Activated gamma-delta T cell (primary cell): Measurements from ENCODE around the gene SOCS3.
A peak's percentile ranks its signal among the peaks of the same experiment; 100 is the strongest.

ENCODE experiments used
- DNase-seq: peaks from one replicate; lab custom pipeline; 2025; lab: John Stamatoyannopoulos, UW

SOCS3 gene

DNA sequence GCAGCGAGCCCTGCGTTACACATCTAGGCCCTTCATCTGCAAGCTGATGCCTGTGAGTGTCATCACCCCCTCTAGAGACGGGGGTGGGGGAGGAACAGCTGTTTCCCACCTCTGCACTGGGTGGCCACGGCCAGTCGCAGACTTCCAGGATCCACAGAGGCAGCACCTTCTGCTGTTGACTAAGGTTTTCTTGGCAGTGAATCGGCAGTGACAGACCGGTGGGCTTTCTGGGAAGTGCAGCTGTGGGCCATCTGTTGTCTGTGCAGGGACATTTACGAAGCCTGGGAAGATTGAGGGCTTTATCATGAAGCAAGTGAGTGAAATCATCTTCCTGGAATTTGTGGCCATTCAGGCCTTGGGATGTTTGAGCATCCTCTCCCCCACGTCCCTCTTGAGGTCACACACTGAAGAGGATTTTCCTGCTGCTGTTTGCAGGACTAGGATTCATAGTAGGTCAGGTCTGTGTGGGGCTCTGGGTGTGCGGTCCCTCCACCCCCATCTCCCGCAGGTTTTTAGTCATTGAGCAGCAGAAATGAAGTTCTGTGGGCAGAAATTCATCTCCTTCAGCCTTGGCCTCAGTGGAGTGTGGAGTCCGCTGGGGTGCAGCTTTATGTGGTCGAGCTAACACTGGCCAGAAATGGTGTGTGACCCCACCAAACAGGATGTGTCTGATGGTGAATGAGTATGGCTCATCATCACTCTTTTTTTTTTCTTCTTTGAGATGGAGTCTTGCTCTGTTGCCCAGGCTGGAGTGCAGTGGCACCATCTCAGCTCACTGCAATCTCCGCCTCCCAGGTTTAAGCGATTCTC is 30.6 kb upstream of the SOCS3 start:
- DNase-seq = no peak

DNA sequence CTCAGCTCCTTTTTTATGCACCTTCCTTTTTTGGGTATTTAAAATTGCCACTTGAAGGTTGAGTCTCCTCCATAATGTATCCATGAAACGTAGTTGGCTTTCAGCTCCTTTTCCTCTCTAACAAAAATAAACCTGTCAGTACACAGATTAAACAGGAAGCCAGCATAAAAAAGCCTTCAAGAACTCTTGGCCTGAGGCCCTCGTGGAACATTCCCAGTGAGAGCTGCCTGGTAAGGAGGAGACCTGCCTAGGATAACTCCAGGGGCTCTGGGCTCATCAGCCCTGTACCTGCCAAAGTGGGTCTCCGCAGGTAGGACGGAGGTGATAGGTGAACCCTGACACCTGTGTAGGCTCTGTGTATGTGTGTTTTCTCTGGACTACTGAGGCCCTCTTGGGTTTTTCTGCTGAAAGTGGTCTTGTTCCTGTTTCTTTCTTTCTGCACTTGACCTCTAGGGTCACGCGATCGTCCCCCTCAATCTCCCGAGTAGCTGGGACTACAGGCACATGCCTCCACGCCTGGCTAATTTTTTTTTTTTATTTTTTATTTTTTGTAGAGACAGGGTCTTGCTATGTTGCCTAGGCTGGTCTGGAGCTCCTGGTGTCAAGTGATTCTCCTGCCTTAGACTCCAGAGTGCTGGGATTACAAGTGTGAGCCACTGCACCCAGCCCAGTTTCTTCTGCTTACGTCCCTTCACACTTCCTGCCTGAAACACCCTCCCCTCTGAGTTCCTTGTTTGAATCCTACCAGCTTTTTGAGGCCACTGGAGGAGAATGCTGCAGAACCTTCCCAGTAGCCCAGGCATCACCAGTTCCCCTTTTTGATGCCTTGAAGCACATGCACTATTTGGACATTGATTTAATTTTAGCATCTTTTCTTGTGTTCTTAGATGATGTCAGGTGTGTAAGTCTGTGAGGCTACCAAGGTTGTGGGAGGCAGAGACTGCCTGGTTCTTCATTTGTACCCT is 28.4 kb upstream of the SOCS3 start:
- DNase-seq = no peak

DNA sequence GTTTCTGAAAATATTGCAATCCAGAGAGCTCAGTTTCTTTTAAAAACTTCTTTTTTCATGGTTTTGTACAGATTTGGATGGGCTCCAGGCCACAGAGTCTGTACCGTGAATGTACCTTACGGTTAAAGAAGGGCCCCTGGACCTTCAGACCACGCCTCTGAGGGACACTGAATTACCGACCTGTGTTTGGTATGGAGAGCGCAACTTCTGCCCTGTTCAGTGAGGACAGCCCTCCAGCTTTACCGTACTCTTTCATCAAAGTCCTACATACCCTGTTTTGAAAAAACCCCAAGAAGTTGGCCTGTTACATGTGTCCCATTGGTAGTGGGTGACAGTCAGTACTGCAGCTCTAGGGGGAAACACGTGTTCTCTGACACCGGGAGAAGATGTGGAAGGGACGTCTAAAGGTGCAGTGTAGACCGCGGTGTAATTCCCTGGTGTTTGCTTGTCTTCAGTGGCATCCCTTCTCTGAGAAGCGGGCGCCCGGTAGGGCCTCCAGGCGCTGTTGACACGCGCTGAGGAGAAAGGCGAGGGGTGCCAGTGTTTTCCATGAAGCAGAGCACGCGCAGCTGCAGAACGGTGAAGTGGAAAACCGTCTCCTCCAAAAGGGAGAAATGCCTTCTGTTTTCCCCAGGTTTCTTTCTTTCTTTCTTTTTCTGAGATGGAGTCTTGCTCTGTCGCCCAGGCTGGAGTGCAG is 24.8 kb upstream of the SOCS3 start:
- no peak for DNase-seq

DNA sequence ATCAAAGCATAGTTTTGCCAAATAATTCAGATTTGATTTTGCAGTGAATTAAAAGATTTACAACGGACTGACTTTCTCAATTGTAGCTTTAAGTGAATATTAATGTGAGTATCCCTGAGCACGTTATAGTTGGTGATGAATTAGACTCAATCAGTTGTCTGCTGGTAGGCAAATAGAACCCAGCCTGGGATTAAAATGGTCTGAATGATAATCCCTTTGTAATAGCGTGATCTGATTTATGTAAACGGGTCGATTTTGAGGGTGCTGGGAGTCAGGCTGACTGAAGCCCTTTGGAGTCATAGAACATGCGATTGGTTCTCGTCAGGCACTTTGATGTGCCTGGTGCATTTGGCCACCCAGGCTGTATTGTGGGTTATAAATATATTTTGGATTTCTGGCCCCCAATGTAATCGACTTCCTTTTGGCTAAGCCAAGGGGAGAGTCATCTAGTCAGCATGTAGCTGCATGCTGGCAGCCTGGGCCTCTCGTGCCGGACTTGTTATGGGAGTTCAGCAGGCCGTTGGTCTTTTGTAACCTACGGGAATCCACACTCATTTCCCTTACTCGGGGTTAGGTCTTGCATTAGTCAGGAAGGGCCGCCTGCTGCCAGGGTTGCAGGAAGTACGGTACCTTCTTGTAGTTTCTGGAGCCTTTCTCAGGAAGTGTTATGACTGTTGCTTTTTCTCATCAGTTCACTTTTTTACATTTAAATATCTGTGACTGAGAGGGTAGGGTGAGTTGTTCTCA is 24.0 kb upstream of the SOCS3 start:
- DNase-seq = no peak

DNA sequence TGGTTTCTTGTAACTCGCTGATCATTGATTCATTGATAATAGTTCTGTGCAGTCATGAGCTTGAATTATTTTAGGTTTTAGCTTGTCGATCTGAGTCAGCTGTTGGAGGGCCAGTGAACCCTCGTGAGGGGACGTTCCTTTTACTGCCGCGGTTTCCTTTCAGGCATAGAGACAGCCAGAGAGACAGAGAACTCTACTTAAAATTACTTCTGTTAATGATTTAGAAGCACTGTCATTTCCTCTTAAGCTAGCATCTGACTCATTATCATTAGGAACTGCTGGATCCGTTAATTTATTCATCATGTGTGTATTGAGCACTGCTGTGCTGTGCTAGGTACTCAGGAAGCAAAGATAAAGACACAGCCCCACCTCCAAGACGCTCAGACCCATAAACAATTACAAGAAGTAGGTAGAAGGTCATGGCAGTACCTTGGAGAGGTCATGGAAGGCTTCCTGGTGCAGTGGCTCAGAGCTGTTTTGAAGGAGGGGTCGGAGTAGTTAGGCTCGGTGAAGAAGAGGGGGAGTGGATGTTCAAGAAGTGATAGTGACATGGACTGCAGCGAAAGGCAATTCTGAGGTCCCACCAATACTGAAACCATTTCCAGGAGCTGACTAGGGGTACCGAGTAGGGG is 21.8 kb upstream of the SOCS3 start:
- no peak for DNase-seq

DNA sequence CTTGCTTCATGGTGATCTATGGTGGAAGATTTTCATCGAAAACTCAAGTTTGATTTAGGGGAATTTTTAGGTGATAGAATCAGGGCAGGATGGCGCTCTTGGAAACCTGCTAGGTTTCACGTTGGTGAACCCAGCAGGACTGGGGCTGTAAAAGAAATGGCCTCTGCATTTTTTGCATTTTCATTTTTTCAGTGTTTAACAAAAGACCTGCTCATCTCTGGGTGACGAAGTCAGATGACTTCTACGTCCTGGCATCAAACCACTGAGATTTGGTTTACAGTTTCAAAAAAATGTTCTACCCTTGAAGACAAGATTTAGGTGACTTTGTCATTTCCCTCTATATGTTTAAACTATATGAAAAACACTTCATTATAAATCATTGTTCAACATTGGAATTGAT is 20.5 kb upstream of the SOCS3 start:
- DNase-seq = no peak

DNA sequence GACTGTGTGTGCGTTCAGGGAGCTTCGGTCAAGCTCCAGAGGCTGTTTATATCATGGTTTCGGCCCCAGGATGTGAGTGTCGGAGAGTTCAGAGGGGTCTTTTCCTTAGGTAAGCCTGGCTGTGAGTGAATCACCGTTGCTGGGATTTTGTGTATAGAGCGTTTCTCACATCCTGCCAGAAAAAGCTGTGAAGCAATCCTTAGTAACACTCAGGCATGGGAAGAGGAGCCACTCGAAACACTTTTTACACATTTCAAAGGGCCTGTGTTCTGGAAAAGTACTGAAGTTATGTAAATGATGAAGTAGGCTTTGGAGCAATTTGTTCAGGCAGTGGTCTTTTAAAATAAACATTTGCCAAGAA is 19.2 kb upstream of the SOCS3 start:
- DNase-seq = no peak

DNA sequence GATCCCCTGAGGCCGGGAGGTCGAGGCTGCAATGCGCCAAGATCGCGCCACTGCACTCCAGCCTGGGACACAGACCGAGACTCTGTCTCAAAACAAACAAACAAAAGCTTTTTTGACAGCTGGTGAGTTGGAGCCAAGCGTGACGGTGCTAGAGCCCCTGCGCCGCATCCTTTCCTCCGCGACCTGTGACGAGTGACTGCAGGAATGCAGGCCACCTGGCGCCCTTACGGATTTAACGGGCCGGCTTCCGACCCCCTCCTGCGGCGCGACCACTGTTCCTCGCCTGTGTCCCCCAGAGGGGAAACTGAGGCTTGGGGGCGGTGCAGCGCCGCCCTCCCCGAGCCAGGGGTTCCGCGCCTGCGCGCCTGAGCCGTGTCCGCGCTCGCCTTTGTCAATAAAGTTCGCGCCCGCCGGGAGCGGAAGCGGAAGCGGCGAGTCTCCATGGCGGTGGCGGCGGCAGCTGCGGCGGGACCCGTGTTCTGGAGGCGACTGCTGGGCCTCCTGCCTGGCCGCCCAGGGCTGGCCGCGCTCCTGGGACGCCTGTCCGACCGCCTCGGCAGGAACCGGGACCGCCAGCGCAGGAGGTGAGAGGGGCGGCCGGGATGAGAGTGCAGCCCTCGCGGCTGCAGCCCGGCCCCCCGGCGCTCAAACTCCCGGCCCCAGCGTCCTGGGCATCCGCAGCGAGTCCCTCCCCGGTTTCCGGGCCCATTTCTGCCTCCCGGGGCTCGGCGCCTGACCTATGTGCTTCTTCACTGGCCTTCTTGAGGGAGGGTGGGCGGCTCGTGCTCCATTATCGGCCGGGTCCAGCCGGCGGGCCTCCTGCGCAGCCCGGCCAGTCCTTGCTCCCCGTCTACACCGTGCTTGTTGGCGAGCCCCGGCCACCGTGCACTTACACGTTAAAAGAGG is 18.6 kb upstream of the SOCS3 start, which contains the start of gene PGS1:
TSS of gene PGS1 (plus strand) at position 425 of the 906 bp plus-strand sequence. CDS start at position 442, 17 bp downstream.
- DNase-seq = peak; percentile 73

DNA sequence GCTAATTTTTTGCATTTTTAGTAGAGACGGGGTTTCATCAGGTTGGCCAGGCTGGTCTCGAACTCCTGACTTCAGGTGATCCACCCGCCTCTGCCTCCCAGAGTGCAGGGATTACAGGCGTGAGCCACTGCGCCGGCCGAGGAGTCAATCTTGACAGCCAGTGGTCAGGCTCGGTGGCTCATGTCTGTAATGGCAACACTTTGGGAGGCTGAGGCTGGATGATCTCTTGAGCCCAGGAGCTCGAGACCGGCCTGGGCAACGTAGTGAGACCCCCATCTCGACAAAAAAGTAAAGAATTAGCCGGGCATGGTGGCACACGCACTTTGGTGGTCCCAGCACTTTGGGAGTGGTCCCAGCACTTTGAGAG is 18.0 kb upstream of the SOCS3 start:
- no peak for DNase-seq

DNA sequence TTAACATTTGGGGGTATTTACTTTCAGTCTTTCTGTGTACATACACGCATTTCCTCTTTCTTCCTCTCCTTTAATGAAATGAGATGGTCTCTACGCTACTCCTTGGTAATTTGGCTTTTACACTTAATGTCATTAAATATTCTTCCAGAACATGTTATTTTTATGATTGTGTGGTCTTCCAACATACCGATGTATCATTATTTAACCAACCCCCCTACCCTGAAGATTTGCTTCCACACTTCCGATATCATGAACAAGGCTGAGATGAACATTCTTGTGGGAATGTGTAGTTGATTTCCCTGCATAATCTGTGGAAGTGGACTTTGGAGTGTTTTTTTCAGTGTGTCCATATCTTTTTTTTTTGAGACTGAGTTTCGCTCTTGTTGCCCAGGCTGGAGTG is 16.3 kb upstream of the SOCS3 start:
- DNase-seq = no peak

DNA sequence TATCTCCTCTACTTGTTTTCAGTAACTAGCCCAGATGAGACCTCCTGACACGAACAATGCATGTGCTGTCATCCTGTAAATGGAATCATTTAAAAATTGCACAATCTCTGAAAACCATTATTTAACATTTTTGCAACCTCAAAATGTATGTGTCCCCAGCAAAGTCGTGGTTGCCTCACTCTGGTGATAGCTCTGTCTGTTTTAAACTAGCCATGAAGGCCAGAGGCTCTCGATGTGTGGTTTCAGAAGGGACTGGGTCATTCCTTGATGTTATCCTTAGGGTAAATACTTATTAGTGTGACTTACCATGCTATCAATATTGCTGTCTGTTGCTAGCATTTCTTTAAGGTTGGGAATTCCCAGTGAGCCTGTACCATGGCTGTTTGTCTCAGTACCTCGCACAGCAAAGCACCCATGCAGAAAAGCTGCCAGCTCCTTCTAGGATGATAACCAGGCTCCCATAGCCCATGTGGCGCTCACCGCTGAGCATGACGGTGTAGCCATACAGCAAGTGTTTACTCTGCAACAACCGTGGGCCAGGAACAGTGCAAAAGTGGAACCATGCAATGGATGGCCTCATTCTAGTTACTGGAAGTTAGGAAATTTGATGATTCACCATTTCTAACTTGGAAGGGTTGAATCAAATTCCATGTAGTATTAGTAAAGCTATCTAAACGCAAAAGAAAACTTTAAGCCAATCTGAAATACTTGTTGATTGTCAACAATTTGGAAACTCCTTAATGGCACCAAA is 15.7 kb upstream of the SOCS3 start:
- no peak for DNase-seq

DNA sequence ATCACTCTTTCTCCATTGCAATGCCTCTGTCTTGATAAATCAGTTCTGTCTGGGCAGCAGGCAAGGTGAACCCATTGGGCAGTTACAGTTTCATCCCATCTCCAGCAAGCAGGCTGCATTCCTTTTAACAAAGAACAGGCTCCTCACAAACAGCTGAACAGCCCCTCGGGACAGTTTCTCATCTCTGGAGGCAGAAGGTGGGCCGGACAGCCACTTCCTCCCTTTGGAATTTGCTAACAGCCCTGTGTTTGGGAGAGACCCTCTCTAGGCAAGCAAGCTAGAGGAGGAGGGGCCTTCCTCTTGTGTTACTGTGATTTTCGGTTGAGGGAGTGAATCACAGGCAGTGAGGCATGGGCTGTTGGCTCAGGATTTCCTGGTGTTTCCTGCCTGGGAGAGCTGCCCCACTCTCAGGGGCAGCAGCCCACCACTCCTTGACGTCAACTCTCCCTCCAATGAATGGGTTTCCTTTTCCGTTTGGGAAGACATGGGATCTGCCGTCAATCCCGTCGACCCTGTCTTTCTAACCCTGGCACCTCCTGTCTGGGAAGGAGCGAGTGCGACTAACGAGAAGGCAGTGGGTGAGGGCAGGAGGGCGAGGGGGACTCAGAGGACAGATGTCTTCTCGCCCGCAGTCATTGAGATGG is 14.9 kb upstream of the SOCS3 start:
- DNase-seq = no peak

DNA sequence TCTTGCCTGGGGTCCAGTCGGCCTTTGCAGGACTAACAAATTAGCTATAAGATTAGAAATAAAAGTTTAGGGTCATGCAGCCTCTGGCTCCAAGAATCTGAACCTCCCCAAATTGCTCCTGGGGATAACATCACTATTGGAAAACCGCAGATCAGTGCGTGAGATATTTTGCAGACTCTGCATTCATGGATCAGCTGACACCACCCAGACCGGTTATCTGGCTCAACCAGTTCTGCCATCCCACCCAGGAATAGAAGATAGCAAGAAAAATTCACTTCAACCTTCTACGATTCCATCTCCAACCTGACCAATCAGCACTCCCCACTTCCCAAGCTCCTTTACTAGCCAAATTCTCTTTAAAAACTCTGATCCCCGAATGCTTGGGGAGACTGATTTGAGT is 14.3 kb upstream of the SOCS3 start:
- DNase-seq = no peak

DNA sequence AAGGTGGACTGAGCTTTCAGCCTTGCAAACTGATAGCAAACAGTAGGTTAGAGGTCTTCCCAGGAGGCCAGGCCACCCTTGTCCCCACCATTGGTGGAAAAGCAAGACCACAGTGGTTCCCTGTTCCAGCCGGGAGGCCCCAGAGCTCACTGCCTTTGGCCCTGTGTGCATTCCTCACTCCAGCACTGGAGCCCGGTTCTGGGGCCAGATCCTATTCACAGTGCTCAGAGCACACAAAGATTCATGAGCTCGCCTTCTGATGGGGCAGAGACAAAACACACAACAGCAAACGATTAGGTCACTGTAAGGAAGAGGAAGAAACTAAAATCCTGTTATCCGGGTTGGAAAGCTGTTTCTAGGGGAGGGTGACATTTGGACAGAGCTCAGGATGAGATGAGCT is 13.0 kb upstream of the SOCS3 start:
- DNase-seq = no peak

DNA sequence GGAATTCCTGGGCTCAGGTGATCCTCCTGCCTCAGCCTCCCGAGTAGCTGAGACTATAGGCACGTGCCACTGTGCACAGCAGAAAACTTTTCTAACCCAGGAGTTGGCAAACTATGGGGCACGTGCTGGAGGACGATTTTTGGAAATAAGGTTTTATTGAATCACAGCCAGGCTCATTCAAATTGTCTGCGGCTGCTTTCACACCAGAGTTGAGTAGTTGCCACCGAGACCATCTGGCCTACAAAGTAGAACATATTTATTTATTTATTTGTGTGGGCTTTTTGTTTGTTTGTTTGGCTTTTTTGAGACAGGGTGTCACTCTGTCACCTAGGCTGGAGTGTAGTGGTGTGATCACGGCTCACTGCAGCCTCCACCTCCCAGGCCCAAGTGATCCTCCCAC is 11.2 kb upstream of the SOCS3 start:
- no peak for DNase-seq

DNA sequence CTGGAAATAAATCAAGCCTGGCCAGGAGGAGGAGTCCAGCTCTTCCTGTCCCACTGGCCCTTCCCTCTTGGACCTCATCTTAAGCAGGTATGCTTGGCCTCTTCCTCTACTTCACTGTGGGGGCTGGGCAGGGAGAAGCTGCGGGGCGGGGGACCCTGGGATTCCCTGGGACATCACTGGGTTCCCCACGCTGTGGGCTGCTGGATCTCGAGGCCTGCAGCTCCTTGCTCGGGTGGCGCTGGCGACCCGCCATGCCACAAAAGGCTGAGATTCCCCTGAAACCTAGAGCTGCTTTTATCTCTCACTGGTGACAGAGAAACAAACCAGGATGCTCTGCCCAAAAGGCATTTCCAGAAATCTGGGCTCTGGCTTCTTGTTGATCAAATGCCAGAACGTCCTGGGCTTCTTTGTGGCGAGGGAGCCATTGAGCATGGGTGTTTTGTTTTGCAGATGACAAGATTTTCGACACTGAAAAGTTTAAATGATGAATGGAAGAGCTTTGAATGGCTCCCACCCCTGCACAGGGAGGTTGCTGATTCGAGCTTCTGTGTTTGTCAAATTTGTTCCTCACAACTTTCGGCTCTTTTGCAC is 10.0 kb upstream of the SOCS3 start:
- DNase-seq = no peak

DNA sequence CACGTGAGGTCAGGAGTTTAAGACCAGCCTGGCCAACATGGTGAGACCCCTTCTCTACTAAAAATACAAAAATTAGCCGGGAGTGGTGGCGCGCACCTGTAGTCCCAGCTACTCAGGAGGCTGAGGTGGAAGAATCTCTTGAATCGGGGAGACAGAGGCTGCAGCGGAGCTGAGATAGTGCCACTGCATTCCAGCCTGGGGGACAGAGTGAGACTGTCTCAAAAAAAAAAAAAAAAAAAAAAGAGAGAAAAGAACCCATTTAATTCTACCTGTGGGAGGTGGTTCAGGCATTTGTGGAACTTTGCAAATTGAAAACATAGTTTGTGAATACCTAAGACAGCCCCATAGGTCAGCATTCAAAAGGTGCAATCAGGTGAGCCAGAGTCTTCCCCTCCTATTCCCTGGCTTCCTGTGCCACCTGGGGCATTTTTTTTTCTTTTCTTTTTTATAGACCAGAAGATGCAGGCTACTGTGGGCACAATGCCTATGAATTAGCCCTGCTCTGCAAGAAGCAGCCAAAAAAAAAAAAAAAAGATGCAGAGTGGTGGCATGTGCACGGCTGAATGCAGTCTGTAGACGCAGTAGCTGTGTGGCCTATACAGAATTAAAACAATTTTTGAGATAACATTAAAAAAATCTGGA is 9.1 kb upstream of the SOCS3 start:
- no peak for DNase-seq

DNA sequence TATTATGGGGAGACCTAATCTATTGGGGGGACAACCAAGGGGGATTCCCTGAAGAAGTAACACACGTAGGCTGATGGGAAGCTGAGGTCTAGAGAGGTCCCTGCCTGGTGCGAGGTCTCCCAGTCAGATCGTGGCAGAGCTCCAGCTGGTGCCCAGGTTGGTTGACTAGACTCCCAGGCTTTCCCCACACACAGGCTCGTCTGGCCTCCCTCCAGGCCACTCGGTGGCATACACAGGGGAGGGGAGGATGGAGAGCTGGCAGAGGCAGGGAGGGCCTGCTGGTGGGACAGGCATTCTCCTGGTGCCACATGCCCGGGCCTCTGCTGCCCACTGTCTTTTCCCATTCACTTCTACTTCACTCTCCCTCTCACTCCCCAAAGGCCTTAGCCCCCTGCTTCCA is 8.5 kb upstream of the SOCS3 start:
- no peak for DNase-seq
